OCI-LY3 (cell line): Measurements from ENCODE around the gene CEP85L.

ENCODE experiments used
- H2AFZ ChIP-seq: fragments of 200-600, 300-600 bp; shearing (Covaris generic); 2 replicates; pipeline ENCODE4 v1.6.0; 2014; ENCODE audit warnings: antibody characterized with exemption, low read depth, low read length
- H3K27ac ChIP-seq: fragments of 200-600, 300-600 bp; sonication (generic); 2 replicates; pipeline ENCODE4 v1.5.1; 2014; ENCODE audit warnings: mild to moderate bottlenecking, low read length, moderate library complexity, mixed read lengths
- H3K27me3 ChIP-seq: fragments of 200-600, 300-600 bp; sonication (generic); 2 replicates; pipeline ENCODE4 v1.6.1; 2014; ENCODE audit warnings: low read depth, low read length, mixed read lengths
- H3K36me3 ChIP-seq: fragments of 200-600, 300-600 bp; sonication (generic); replicated peaks from 2 replicates; pipeline ENCODE3; 2014; ENCODE audit warnings: low read depth, low read length, mixed read lengths
- H3K4me1 ChIP-seq: fragments of 300-600, 200-600 bp; sonication (generic); 2 replicates; pipeline ENCODE4 v1.6.1; 2014; ENCODE audit warnings: low read length, mixed read lengths
- H3K4me2 ChIP-seq: fragments of 200-600, 300-600 bp; sonication (generic); 2 replicates; pipeline ENCODE4 v1.6.1; 2014; ENCODE audit warnings: low read length, mixed read lengths
- H3K4me3 ChIP-seq: fragments of 300-600, 200-600 bp; sonication (generic); 2 replicates; pipeline ENCODE4 v1.5.1; 2014; ENCODE audit warnings: antibody characterized with exemption, mild to moderate bottlenecking, low read length, moderate library complexity
- H3K79me2 ChIP-seq: fragments of 300-600, 200-600 bp; shearing (Covaris generic); 2 replicates; pipeline ENCODE4 v1.6.1; 2014; ENCODE audit warnings: mild to moderate bottlenecking, low read length, mixed read lengths
- H3K9ac ChIP-seq: fragments of 300-600, 200-600 bp; shearing (Covaris generic); 2 replicates; pipeline ENCODE4 v1.6.0; 2014; ENCODE audit warnings: mild to moderate bottlenecking, low read length, moderate library complexity
- H3K9me3 ChIP-seq: fragments of 200-600, 300-600 bp; shearing (Covaris generic); 2 replicates; pipeline ENCODE4 v1.6.1; 2014; ENCODE audit warnings: low read length, mixed read lengths; ENCODE audit not compliant: insufficient read depth
- H4K20me1 ChIP-seq: fragments of 200-600, 300-600 bp; sonication (generic); 2 replicates; pipeline ENCODE4 v1.6.1; 2016; ENCODE audit warnings: low read length, mixed read lengths; ENCODE audit not compliant: insufficient read depth
- CTCF ChIP-seq: fragments of 200-600, 300-600 bp; sonication (generic); IDR thresholded peaks from 2 replicates; pipeline ENCODE4 v1.5.1; 2014; ENCODE audit warnings: antibody characterized with exemption, low read length, low read depth
- EZH2phosphoT487 ChIP-seq: fragments of 200-600 bp; shearing (Covaris generic); IDR thresholded peaks from 2 replicates; pipeline ENCODE4 v1.6.1; 2018; ENCODE audit warnings: antibody characterized with exemption, mixed run types, low read depth

Gene CEP85L

DNA sequence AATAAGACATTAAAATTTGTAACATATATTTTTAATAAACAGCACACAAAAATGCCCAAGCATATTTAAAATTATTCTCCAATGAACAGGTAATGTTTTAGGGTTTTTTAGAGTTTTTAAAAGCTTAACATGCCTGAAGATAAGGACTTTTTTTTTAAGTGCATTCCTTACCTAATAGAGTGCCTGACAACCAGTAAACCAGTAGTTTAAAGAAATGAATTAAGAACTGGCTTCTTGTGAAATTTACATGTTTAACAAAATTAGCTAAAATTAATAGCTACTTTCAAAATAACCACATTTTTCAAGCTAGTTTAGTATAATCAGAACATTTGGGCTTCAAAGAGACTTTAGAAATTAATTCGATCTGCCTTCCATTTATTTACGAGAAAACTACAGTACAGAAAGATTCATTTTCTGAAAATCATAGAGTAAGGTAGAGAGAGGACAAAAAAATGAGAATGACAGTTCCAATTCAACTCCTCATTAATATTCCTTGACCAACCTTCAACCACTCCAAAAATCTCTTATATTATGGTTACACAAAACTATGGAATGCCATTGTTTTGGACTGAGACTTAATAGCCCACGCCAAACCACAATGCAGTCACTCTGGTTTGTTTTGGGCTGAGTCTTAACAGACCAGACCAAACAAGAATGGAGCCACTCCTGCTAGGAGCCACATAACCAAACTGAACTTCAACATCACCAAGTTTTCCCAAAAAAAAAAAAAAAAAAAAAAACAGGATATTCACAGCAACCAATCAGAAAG is 109.0 kb downstream of the CEP85L start:
- H3K9me3 ChIP-seq: no peaks in the 10 kb centered on the region
- no peaks in the 10 kb centered on the region for H3K27me3 ChIP-seq
- no peaks in the 10 kb centered on the region for H3K36me3 ChIP-seq
- H3K4me2 ChIP-seq: no peak overlapping the region
- no peaks in the 10 kb centered on the region for H3K4me1 ChIP-seq
- no peak overlapping the region for H2AFZ ChIP-seq
- H3K27ac ChIP-seq: no peak overlapping the region
- no peaks in the 10 kb centered on the region for H3K79me2 ChIP-seq
- H4K20me1 ChIP-seq: no peaks in the 10 kb centered on the region
- H3K9ac ChIP-seq: no peak overlapping the region
- TF ChIP-seq EZH2phosphoT487 (no peak), CTCF (no peak)
- H3K4me3 ChIP-seq: no peak overlapping the region

- Histone ChIP-seq H4K20me1 (no peaks in the 10 kb centered on the region), H3K9ac (no peak overlapping the region), H3K79me2 (no peaks in the 10 kb centered on the region), H3K36me3 (no peaks in the 10 kb centered on the region), H2AFZ (no peak overlapping the region), H3K4me2 (no peak overlapping the region), H3K9me3 (no peaks in the 10 kb centered on the region), H3K27me3 (no peaks in the 10 kb centered on the region), H3K4me1 (no peaks in the 10 kb centered on the region), H3K27ac (no peak overlapping the region), H3K4me3 (no peak overlapping the region)
- no peak for TF ChIP-seq EZH2phosphoT487
- TF ChIP-seq CTCF: no peak
Measured at GRCh38 chr6:118537574-118537973, 113.8 kb downstream of the CEP85L start.

DNA sequence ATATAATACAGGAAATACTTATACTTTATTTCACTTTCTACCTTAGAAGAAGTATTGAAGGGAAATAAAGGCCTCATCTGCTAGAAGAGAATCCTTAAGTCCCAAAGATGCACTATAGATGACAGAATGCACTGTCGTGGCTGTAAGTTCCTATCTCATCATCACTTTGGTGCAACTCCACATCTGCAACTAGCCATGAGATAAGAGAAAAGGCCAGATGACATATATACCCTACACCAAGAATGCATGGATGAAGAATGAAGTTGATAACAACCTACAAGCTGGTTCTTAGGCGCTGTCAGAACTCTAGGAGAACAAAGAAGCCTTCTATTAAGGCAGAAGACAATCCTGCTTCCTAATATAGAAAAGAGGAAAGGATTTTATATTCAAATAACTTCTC is 114.9 kb downstream of the CEP85L start:
- Histone ChIP-seq H3K4me2 (no peak overlapping the region), H3K4me3 (no peak overlapping the region), H3K4me1 (no peaks in the 10 kb centered on the region), H3K9ac (no peak overlapping the region), H4K20me1 (no peaks in the 10 kb centered on the region), H3K27me3 (no peaks in the 10 kb centered on the region), H3K36me3 (no peaks in the 10 kb centered on the region), H3K27ac (no peak overlapping the region), H2AFZ (no peak overlapping the region), H3K9me3 (no peaks in the 10 kb centered on the region), H3K79me2 (no peaks in the 10 kb centered on the region)
- TF ChIP-seq CTCF: no peak

DNA sequence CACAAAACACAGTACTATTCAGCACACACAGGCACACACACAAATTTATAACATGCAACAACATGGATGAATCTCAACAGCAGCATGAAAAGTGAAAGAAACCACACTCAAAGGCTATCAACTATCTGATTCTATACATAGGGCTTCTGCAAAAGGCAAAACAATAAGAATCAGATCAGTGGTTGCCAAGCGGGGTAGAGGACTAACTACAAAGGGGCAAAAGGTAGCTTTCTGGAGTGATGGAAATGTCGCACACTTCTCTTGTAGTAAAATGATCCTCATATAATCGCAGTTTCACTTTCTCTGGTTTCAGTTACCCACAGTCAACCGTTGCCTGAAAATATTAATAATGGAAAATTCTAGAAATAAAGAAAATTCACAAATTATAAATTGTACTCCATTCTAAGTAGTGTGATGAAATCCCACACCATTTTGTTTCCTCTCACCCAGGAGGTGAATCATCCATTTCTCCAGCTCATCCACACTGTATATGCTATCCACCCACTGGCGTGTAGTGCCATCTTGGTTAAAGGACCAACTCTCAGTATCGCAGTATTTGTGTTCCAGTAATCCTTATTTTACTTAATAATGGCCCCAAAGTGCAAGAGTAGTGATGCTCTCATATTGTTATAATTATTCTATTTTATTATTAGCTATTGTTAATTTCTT is 116.1 kb downstream of the CEP85L start:
- H4K20me1 ChIP-seq: no peaks in the 10 kb centered on the region
- H3K4me1 ChIP-seq: no peaks in the 10 kb centered on the region
- H2AFZ ChIP-seq: no peak overlapping the region

More for the DNA sequence above, 116.1 kb downstream of the CEP85L start:
- H3K27ac ChIP-seq: no peak overlapping the region
- no peaks in the 10 kb centered on the region for H3K27me3 ChIP-seq
- H3K4me2 ChIP-seq: no peak overlapping the region
- H3K36me3 ChIP-seq: no peaks in the 10 kb centered on the region
- no peaks in the 10 kb centered on the region for H3K79me2 ChIP-seq
- TF ChIP-seq CTCF: no peak
- no peak for TF ChIP-seq EZH2phosphoT487
- no peak overlapping the region for H3K9ac ChIP-seq
- H3K9me3 ChIP-seq: no peaks in the 10 kb centered on the region
- H3K4me3 ChIP-seq: no peak overlapping the region
